HK-2 (cell line): ENCODE data around the gene PKN1.

ENCODE experiments used
- DNase-seq: peaks from one replicate; pipeline ENCODE4 v3.0.0-alpha.2; 2018; ENCODE audit not compliant: unreplicated experiment

The PKN1 gene

DNA sequence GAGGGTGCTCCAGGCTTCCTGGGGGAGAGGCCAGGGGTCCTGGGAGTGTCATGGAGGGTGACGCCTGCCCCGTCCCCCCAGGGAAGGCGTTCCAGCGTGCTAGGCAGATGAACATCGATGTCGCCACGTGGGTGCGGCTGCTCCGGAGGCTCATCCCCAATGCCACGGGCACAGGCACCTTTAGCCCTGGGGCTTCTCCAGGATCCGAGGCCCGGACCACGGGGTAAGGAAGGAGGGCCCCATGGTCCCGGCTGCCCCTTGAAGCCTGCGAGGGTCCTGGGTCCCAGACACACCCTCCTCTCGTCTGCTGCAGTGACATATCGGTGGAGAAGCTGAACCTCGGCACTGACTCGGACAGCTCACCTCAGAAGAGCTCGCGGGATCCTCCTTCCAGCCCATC lies 30.6 kb downstream of the PKN1 start:
- no peak for DNase-seq

DNA sequence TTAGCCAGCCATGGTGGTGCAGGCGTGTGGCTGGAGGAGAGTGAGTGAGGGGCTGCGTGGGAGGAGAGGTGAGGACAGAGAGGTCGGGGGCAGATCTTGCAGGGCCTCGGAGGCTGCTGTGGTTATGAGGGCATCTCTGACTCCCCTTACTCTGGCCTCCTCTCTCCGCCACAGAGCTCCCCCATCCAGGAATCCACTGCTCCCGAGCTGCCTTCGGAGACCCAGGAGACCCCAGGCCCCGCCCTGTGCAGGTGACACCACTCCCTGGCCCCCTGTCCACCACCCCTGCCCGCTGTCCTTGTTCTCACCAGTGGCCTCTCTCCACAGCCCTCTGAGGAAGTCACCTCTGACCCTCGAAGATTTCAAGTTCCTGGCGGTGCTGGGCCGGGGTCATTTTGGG lies 34.3 kb downstream of the PKN1 start:
- DNase-seq, result no peak

DNA sequence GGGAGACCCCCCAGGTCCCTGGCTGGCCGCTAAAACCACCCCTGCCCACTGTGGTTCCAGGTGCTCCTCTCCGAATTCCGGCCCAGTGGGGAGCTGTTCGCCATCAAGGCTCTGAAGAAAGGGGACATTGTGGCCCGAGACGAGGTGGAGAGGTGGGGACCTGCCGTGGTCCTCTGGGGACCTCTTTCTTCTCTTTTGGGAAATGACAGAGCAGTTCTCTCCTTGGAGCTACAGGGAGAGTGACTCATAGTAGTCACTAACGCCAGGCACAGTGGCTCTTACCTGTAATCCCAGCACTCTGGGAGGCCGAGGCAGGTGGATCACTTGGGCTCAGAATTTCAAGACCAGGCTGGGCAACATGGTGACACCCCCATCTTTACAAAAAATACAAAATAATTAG lies 34.7 kb downstream of the PKN1 start:
- DNase-seq, result no peak

DNA sequence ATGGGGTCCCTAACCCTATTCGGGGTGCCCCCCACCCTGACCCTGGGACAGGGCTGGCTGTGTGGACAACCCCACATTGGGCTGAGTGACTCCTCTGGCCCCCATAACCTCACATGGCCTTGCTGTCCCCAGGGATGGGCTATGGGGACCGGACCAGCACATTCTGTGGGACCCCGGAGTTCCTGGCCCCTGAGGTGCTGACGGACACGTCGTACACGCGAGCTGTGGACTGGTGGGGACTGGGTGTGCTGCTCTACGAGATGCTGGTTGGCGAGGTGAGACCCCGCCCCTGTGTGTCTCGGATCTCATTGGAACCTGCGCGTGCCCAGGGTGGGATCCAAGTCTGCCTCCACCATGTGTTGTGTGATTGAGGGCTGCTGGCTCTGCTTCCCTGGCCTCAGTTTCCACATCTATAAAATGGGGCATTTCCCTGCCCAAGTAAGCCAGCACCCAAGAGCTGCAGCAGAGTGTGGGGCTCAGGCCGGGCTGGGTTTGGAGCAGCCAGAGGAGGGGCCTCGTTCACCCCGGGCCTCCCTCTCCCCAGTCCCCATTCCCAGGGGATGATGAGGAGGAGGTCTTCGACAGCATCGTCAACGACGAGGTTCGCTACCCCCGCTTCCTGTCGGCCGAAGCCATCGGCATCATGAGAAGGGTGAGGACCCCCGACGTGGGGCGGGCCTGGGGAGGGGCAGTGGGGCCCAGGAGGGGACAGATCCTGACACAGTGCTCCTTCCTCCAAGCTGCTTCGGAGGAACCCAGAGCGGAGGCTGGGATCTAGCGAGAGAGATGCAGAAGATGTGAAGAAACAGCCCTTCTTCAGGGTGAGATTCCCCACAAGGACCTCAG lies 37.1 kb downstream of the PKN1 start:
- DNase-seq, result no peak

DNA sequence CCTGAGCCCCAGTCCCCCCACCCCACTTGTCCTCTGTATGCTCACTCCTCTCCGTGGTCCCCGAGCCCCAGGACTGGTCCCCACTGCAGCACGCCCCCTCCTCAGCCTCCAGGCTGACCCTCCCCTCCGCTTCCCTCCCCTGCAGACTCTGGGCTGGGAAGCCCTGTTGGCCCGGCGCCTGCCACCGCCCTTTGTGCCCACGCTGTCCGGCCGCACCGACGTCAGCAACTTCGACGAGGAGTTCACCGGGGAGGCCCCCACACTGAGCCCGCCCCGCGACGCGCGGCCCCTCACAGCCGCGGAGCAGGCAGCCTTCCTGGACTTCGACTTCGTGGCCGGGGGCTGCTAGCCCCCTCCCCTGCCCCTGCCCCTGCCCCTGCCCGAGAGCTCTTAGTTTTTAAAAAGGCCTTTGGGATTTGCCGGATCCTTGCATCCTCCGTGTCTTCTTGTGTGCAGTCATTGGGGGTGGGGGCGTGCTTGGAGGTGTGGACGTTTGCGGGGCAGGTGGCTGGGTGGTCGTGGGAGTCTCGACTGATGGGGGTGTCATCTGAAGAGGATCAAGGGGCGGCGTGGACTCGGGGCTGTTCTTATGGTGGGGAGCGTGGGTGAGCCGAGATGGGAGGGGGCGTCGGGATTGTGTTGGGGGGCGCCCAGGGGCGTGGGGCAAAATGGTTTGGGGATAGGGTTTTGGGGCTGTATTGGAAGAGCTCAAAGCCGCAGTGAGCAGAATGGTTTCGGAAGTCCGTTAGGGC lies 38.5 kb downstream of the PKN1 start:
- no peak for DNase-seq

DNA sequence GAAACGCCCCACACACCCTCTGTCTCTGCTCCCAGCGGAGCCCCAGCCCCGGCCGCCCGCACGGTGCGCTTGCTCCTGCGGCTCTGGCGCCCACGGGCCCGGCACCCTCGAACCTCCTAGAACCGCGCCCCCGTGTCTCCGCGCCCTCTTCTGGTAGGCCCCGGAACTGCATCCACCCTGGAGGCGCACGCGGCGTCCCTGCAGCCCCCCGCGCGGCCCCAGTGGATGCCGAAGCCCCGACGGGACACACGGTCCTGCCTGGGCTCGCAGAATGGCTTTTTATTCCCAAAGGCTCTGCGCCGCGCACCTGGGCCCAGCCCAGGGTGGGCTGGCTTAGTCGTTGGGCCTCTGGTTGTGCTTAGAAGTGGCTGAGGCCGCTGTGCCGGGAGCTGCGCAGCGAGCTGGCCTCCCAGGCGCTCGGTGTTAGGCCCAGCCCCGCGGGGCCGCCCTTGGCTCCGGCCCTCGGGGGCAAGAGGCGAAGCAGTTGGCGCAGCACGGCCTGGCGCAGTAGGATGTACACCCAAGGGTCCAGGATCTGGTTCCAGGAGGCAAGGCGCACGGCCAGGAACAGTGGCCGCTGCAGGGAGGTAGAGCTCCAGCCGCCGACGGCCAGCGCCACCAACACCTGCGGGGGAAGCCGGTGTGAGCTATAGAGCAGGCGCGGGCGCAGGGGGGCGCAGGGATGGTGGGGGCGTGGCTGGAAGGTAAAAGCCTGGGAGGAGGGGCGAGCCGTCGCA lies 39.3 kb downstream of the PKN1 start:
- no peak for DNase-seq

DNA sequence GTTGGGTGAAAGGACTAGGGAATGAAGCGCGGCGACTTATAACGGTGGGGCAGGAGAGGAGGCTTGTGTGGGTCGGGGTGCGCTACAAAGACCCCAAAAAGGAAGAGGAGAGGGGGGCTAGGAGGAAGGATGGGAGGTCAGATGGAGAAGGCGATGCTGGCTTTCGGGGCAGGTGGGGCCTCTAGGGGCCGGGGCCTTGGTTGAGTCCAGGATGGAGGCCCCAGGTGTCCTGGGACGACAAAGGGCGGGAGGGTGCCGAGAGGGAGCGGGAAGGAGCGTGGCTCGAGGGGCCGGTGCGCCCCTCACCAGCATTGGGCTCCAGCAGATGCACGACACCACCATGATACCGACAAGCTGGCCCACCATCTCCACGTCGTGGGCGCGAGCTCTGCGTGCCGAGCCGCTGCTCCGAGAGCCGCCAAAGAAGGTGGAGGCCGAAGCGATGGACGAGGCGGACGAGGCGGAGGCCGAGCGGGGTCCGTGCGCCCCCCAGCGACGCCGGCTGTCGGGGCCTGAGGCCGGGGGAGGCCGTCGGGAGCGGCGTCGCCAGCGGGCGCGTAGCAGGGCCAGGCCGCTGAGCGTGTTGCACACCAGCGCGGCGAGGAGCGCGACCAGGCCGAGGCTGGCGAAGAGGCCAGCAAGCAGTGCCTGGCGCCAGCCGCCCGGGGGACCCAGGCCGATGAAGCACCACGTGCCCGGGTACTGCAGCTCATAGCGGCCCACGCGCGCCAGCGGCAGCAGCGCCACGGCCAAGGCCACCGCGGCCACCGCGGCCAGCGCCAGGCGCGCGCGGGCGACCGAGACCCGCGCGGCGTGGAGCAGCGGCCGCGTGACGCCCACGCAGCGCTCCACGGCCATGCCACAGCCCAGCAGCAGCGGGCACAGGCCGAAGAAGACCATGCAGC lies 40.2 kb downstream of the PKN1 start:
- DNase-seq, result no peak

DNA sequence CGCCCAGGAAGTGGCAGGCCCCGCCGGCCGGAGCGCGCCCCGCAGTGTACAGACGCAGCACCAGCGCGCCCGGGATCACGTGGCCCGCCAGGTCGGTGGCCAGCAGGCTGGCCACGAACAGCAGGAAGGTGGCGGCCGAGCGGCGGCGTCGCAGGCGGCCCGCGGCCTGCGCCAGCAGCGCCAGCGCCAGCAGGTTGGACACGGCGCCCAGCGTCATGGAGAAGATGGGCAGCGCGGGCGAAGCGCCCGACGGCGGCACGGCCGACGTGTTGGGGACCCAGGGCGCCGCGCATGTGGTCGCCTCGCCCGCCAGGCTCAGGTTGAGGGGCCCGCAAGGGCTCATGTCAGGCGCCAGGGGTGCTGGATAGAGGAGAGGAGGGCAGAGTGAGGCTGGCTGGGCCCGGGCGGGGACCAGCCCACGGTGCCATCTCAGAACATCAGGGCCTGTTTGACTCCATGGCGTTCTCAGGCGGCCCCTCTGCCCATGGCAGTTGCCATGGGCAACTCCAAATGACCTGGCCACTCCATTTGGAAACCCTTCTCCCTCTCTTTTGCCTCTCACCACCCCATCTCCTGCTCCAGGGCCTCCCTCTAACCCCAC lies 41.0 kb downstream of the PKN1 start:
- peak; percentile 45 for DNase-seq

DNA sequence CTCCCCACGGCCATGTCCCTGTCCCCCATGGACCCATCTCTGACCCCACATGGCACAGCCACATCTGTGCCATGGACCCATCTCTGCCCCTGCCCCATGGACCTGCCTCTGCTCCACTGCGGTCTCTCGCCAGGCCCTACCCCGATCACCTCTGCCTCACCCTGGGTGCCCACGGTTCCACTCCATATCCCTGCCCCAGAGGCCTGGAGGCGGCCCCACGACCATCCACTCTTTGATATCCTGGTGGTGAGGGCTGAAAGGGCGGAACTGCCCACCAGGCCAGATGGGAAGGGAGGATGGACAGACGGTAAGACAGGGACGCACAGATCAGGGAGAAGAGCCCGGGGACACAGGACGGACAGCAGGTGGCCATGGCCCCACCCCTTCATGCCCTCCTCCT lies 41.7 kb downstream of the PKN1 start:
- peak; percentile 32 for DNase-seq

DNA sequence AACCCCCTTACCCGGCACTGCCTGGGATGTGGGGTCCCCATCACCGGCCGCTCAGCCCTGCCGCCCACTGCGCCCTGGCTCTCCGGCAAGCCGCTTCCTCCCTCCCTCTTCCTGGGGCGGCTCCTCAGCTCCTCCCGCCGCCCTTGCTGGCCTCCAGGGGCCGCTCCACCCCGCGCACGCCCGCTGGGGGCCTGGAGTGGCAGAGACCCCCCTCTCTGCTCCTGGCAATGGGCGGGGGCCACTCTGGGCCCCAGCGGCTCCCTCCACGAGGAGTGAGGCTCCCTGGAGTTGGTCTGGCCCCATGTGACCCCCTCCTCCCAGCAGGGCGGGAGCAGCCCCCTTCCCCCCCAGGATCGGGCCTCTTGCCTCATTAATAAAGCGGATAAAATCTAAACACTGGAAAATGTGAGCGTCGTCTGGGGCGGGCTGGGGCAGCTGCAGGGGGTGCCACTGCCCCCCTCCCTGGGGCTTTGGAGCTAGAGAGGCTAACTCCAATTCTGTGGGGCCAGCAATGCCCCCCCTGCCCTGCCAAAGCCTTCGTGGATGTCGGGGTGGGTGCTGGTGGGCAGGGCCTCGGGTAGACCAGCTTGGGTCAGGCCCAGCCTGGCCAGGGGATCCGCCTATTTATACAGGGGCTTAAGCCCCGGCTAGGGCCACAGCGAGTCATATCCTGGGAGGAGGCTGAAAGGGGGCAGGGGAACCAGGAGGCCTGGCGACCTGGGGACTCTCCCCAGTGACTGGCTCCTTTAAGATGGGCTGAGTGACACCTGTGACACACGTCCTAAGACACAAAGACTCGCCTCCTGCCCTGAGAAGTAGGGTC lies 42.4 kb downstream of the PKN1 start, which contains the start of gene PTGER1:
TSS of gene PTGER1 (minus strand) at position 104 of the 823 bp plus-strand sequence. CDS start 1,034 bp downstream, outside the sequence.
- DNase-seq, result peak; percentile 66

DNA sequence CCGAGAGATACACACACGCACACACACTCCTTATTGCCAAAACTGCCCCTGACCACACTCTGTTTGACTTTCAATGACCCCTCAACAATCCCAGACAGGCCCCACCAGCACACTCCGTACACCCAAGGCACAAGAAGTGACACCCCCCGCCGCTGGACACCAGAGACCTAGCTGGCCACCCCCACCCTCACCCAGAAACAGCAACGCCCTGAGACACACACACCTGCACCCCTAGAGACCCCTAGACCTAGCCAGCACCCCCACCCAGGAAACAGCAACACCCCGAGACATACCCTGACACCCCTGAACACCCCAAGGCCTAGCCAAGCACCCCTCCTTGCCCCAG lies 43.2 kb downstream of the PKN1 start:
- DNase-seq, result no peak

DNA sequence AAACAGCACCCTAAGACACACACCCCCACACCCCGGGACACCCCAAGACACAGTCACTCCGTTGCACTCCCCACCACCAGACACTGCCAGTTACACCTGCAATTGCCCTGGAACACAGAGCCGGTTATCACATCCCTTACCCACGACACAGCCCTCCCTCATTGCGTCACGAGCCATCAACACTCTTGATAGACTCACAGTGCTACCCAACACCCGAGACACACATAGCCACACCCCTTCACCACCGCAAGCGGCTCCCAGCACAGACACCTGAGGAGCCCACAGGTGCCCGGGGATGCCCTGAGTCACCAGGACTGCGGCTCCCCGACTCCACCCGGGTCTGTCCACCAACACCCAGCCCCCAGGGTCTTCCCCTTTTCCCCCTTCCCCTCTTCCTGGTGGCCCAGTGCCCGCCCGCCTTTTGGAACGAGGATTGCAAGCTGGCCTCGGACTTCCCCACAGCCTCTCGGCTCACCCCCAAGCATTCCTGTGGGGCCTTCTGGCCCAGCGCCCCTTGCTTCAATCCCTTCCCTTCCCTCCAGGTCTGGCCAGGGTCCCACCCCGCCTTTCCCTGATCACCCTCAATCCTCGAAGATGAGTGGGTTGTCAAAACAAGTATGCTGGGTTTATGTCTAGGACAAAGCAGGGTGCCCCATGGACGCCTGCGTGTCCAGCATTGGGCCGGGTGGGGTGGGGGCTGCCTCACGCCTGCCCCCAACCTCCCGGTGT lies 43.7 kb downstream of the PKN1 start:
- peak; percentile 77 for DNase-seq

DNA sequence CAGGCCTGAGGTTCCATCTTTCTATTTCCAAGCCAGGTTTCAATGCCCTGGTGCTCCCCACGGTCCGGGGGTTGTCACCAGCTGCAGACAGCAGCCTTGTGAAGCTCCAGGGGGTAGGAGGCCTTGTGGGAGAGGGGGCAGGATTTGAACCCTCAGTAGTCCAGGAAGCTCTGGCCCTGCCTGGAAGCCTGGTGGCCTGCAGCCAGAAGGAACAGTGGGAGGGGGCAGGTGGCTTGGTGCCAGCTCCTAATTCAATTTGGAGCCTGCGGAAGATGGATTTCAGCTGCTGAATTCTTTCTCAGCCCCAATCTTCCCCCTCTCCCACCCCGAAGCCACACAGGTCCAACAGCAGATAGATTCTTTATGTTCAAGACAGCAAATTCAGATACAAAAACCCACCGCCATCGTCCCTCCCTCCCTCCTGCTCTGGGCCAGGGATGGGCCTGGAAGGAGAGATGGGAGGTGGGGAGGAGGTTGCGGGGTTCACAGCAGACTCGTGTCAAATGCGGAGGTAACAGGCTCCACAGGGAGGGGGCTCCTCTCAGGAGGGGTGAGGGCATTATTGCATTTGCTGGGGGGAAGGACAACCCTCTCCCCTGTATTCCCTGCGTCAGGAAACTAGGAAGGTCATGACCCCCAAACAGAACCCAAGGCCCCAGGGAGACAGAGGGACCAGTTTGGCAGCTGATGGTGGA lies 44.5 kb downstream of the PKN1 start:
- no peak for DNase-seq

DNA sequence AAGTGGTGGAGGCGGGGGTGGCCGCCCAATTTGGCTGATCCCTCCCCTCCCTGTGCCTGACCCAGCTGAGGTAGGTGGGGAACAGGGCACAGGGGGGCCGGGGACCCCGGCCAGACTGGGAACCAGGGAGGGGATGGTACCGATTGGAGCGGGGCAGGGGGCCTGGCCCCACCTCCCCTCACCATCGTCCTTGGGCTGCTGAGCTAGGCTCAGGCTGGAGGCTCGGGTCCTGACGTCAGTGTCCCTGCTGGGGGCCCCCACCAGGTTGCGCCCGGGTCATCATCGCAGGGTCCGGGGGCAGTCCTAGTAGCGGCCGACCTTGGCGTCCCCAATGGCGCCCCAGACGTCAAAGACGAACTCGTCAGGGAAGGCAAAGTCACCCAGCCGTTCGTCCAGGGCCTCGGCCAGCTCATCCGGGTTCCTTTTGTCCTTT lies 45.0 kb downstream of the PKN1 start:
- DNase-seq, result no peak

DNA sequence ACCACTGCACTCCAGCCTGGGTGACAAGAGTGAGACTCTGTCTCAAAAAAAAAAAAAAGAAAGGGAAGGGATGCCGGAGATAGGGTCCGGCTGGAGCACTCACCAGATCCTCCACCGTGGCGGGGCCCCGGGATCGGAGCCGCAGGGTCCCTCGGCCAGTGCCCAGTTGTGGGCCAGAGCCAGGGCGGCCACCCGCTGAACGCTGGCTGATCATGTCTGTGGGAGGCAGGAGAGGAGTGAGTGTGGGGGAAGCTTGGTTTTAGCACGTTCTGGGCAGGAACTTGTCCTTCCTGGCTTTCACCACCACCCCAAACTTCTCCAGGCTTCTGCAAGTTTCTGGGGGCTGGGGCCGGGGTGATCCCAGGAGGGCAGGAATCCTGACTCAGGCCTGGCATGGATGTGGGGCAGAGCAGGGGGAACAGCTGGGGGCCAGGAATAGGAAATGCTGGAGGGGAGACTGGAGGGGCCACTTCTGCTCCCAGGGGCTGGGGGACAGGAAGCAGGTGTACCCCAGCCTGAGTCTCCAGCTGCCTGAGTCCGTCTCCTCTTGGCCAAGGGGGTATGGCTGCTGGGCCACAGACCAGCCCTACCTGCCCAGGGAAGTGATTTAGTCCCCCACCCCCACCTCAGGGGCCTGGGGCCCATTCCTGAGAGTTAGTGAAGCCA lies 46.3 kb downstream of the PKN1 start:
- no peak for DNase-seq

DNA sequence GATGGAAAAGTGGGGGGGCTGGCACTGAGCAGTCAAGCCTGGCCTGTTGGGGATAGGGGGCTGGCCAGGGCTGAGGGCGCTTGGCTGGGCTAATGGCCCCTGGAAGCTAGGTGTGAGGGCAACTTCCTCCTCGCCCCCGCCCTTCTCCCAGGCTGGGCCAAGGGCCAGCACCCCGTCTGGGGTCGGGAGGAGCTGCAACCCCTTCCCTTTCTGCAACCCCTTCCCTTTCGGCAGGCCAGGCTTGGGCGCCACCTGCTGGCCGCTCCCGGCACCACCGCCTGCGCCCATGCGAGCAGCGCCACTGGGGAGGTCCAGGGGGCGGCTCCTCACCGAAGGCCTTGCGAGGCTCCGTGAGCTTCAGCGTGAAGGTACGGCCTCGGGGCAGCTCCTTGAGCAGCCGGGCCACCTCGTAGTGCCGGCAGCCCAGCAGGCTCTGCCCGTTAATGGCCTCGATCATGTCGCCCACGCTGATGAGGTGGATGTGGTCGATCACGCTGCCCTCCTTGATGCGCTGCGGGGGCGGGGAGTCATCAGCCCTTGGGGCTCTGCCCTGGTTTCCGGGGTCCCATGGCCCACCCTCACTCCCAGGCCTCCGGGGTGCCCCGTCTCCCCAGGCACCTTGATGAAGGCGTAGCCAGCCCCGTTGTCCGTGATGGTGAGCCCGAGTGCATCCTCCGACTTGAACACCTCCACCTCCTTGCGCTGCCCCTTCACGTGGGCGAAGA lies 47.0 kb downstream of the PKN1 start:
- DNase-seq, result peak; percentile 37

DNA sequence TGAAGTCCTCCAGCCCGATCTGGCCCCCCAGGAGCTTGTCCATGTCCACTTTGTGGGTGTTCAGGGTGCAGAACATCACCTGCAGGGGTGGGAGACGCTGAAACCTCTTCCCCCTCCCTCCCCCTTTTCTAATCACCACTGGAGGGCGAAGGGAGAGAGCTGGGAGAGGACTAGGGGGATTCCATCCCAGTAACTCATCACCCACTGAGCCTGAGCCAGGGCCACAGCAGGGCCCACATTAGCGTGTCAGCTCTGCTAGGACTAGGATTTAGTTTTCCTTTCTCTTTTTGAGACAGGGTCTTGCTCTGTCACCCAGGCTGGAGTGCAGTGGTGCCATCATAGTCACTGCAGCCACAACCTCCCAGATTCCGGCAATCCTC lies 47.6 kb downstream of the PKN1 start:
- DNase-seq, result no peak
